Measurements from ENCODE around the gene DGKB.

The DGKB gene

GRCh38 chr7:14688208-14688607 is 214.3 kb downstream of the DGKB start:
- H3K9me3 Mint-ChIP-seq = no peaks in the 10 kb centered on the region
- H3K27ac Mint-ChIP-seq = no peak overlapping the region
- H3K27me3 Mint-ChIP-seq (ENCODE audit: low read depth) = no peaks in the 10 kb centered on the region
- no peaks in the 10 kb centered on the region for H3K36me3 Mint-ChIP-seq (ENCODE audit: low read depth)
- H3K4me1 Mint-ChIP-seq (ENCODE audit: low read depth) = no peaks in the 10 kb centered on the region
- no peak overlapping the region for H3K4me3 Mint-ChIP-seq

- no peaks in the 10 kb centered on the region for H3K9me3 Mint-ChIP-seq
- no peaks in the 10 kb centered on the region for H3K36me3 Mint-ChIP-seq (ENCODE audit: low read depth)
- H3K27me3 Mint-ChIP-seq (ENCODE audit: low read depth) = no peaks in the 10 kb centered on the region
- no peak overlapping the region for H3K27ac Mint-ChIP-seq
- H3K4me1 Mint-ChIP-seq (ENCODE audit: low read depth) = no peaks in the 10 kb centered on the region
- H3K4me3 Mint-ChIP-seq = no peak overlapping the region
These were observed 214.8 kb downstream of the DGKB start for GRCh38 chr7:14687777-14688176.

GRCh38 chr7:14687241-14687640 is 215.3 kb downstream of the DGKB start:
- H3K27me3 Mint-ChIP-seq (ENCODE audit: low read depth) = no peaks in the 10 kb centered on the region
- no peak overlapping the region for H3K27ac Mint-ChIP-seq
- no peak overlapping the region for H3K4me3 Mint-ChIP-seq
- H3K9me3 Mint-ChIP-seq = no peaks in the 10 kb centered on the region
- H3K36me3 Mint-ChIP-seq (ENCODE audit: low read depth) = no peaks in the 10 kb centered on the region
- H3K4me1 Mint-ChIP-seq (ENCODE audit: low read depth) = no peaks in the 10 kb centered on the region

- H3K36me3 Mint-ChIP-seq (ENCODE audit: low read depth) = no peaks in the 10 kb centered on the region
- H3K4me3 Mint-ChIP-seq = no peak overlapping the region
- no peaks in the 10 kb centered on the region for H3K27me3 Mint-ChIP-seq (ENCODE audit: low read depth)
- no peaks in the 10 kb centered on the region for H3K4me1 Mint-ChIP-seq (ENCODE audit: low read depth)
- H3K27ac Mint-ChIP-seq = no peak overlapping the region
- H3K9me3 Mint-ChIP-seq = no peaks in the 10 kb centered on the region
These were observed 217.4 kb downstream of the DGKB start for GRCh38 chr7:14685167-14685566.

GRCh38 chr7:14682910-14683465 is 219.6 kb downstream of the DGKB start:
- H3K36me3 Mint-ChIP-seq (ENCODE audit: low read depth) = no peaks in the 10 kb centered on the region
- H3K4me3 Mint-ChIP-seq = no peak overlapping the region
- H3K9me3 Mint-ChIP-seq = no peaks in the 10 kb centered on the region
- no peaks in the 10 kb centered on the region for H3K27me3 Mint-ChIP-seq (ENCODE audit: low read depth)
- no peak overlapping the region for H3K27ac Mint-ChIP-seq
- H3K4me1 Mint-ChIP-seq (ENCODE audit: low read depth) = no peaks in the 10 kb centered on the region

- H3K27ac Mint-ChIP-seq = no peak overlapping the region
- no peaks in the 10 kb centered on the region for H3K9me3 Mint-ChIP-seq
- H3K4me1 Mint-ChIP-seq (ENCODE audit: low read depth) = no peaks in the 10 kb centered on the region
- H3K36me3 Mint-ChIP-seq (ENCODE audit: low read depth) = no peaks in the 10 kb centered on the region
- no peak overlapping the region for H3K4me3 Mint-ChIP-seq
- no peaks in the 10 kb centered on the region for H3K27me3 Mint-ChIP-seq (ENCODE audit: low read depth)
These were observed 225.7 kb downstream of the DGKB start for GRCh38 chr7:14676896-14677295.

- no peak overlapping the region for H3K27ac Mint-ChIP-seq
- H3K36me3 Mint-ChIP-seq (ENCODE audit: low read depth) = no peaks in the 10 kb centered on the region
- no peak overlapping the region for H3K4me3 Mint-ChIP-seq
- no peaks in the 10 kb centered on the region for H3K9me3 Mint-ChIP-seq
- no peaks in the 10 kb centered on the region for H3K4me1 Mint-ChIP-seq (ENCODE audit: low read depth)
- no peaks in the 10 kb centered on the region for H3K27me3 Mint-ChIP-seq (ENCODE audit: low read depth)
These were observed 229.3 kb downstream of the DGKB start for GRCh38 chr7:14673202-14673601.

- no peaks in the 10 kb centered on the region for H3K9me3 Mint-ChIP-seq
- H3K27me3 Mint-ChIP-seq (ENCODE audit: low read depth) = no peaks in the 10 kb centered on the region
These were observed 235.6 kb downstream of the DGKB start for GRCh38 chr7:14666913-14667312.

GRCh38 chr7:14666304-14666703 is 236.2 kb downstream of the DGKB start:
- Mint-ChIP-seq H3K27ac (no peak overlapping the region), H3K9me3 (no peaks in the 10 kb centered on the region), H3K27me3 (ENCODE audit: low read depth) (no peaks in the 10 kb centered on the region), H3K4me1 (ENCODE audit: low read depth) (no peaks in the 10 kb centered on the region), H3K36me3 (ENCODE audit: low read depth) (no peaks in the 10 kb centered on the region), H3K4me3 (no peak overlapping the region)

More at GRCh38 chr7:14666913-14667312, 235.6 kb downstream of the DGKB start:
- Mint-ChIP-seq H3K36me3 (ENCODE audit: low read depth) (no peaks in the 10 kb centered on the region), H3K27ac (no peak overlapping the region), H3K4me1 (ENCODE audit: low read depth) (no peaks in the 10 kb centered on the region), H3K4me3 (no peak overlapping the region)

GRCh38 chr7:14639801-14640200 is 262.8 kb downstream of the DGKB start:
- H3K36me3 Mint-ChIP-seq (ENCODE audit: low read depth) = no peaks in the 10 kb centered on the region
- peaks cover 19% of the 10 kb centered on the region for H3K9me3 Mint-ChIP-seq
- no peak overlapping the region for H3K4me3 Mint-ChIP-seq
- no peak overlapping the region for H3K27ac Mint-ChIP-seq
- H3K4me1 Mint-ChIP-seq (ENCODE audit: low read depth) = no peaks in the 10 kb centered on the region
- H3K27me3 Mint-ChIP-seq (ENCODE audit: low read depth) = no peaks in the 10 kb centered on the region

GRCh38 chr7:14639329-14639728 is 263.2 kb downstream of the DGKB start:
- Mint-ChIP-seq H3K9me3 (peaks cover 15% of the 10 kb centered on the region), H3K4me1 (ENCODE audit: low read depth) (no peaks in the 10 kb centered on the region), H3K27ac (no peak overlapping the region), H3K36me3 (ENCODE audit: low read depth) (no peaks in the 10 kb centered on the region), H3K27me3 (ENCODE audit: low read depth) (no peaks in the 10 kb centered on the region), H3K4me3 (no peak overlapping the region)

GRCh38 chr7:14637968-14638367 is 264.6 kb downstream of the DGKB start:
- no peak overlapping the region for H3K27ac Mint-ChIP-seq
- no peaks in the 10 kb centered on the region for H3K4me1 Mint-ChIP-seq (ENCODE audit: low read depth)
- H3K27me3 Mint-ChIP-seq (ENCODE audit: low read depth) = no peaks in the 10 kb centered on the region
- peaks cover 3% of the 10 kb centered on the region for H3K9me3 Mint-ChIP-seq
- H3K4me3 Mint-ChIP-seq = no peak overlapping the region
- H3K36me3 Mint-ChIP-seq (ENCODE audit: low read depth) = no peaks in the 10 kb centered on the region

- Mint-ChIP-seq H3K27me3 (ENCODE audit: low read depth) (no peaks in the 10 kb centered on the region), H3K4me1 (ENCODE audit: low read depth) (no peaks in the 10 kb centered on the region), H3K4me3 (no peak overlapping the region), H3K9me3 (no peaks in the 10 kb centered on the region), H3K36me3 (ENCODE audit: low read depth) (no peaks in the 10 kb centered on the region), H3K27ac (no peak overlapping the region)
These were observed 266.6 kb downstream of the DGKB start for GRCh38 chr7:14635955-14636354.

GRCh38 chr7:14630048-14630447 is 272.5 kb downstream of the DGKB start:
- H3K36me3 Mint-ChIP-seq (ENCODE audit: low read depth) = no peaks in the 10 kb centered on the region

GRCh38 chr7:14628516-14628915 is 274.0 kb downstream of the DGKB start:
- Mint-ChIP-seq H3K36me3 (ENCODE audit: low read depth) (no peaks in the 10 kb centered on the region), H3K4me1 (ENCODE audit: low read depth) (no peaks in the 10 kb centered on the region), H3K9me3 (no peaks in the 10 kb centered on the region), H3K27me3 (ENCODE audit: low read depth) (no peaks in the 10 kb centered on the region), H3K4me3 (no peak overlapping the region), H3K27ac (no peak overlapping the region)

More at GRCh38 chr7:14630048-14630447, 272.5 kb downstream of the DGKB start:
- Mint-ChIP-seq H3K27me3 (ENCODE audit: low read depth) (no peaks in the 10 kb centered on the region), H3K9me3 (no peaks in the 10 kb centered on the region), H3K27ac (no peak overlapping the region), H3K4me1 (ENCODE audit: low read depth) (no peaks in the 10 kb centered on the region), H3K4me3 (no peak overlapping the region)

- no peaks in the 10 kb centered on the region for H3K4me1 Mint-ChIP-seq (ENCODE audit: low read depth)
- no peaks in the 10 kb centered on the region for H3K9me3 Mint-ChIP-seq
- no peaks in the 10 kb centered on the region for H3K36me3 Mint-ChIP-seq (ENCODE audit: low read depth)
- H3K27ac Mint-ChIP-seq = no peak overlapping the region
- no peak overlapping the region for H3K4me3 Mint-ChIP-seq
- no peaks in the 10 kb centered on the region for H3K27me3 Mint-ChIP-seq (ENCODE audit: low read depth)
These were observed 276.5 kb downstream of the DGKB start for GRCh38 chr7:14626076-14626475.

Measured in T-helper 1 cell treated with Interleukin-12 subunit alpha and Interleukin-12 subunit beta and Interleukin-4 antibody, amounts not matched to agents 30 μg/mL and 1 μg/mL, for 36 hours (primary cell).